GM21447 (cell line): Measurements from ENCODE around the gene SERPINA5.
"Not testable (repeated sequence)": the region's sequence is repeated elsewhere in the genome, so short reads cannot be mapped to it uniquely, and the experiment has no call there.

ENCODE experiments used
- ATAC-seq: cut with Tn5 transposase; IDR thresholded peaks from one replicate; pipeline ENCODE4 v1.9.1; 2021; ENCODE audit not compliant: unreplicated experiment

Gene SERPINA5

DNA sequence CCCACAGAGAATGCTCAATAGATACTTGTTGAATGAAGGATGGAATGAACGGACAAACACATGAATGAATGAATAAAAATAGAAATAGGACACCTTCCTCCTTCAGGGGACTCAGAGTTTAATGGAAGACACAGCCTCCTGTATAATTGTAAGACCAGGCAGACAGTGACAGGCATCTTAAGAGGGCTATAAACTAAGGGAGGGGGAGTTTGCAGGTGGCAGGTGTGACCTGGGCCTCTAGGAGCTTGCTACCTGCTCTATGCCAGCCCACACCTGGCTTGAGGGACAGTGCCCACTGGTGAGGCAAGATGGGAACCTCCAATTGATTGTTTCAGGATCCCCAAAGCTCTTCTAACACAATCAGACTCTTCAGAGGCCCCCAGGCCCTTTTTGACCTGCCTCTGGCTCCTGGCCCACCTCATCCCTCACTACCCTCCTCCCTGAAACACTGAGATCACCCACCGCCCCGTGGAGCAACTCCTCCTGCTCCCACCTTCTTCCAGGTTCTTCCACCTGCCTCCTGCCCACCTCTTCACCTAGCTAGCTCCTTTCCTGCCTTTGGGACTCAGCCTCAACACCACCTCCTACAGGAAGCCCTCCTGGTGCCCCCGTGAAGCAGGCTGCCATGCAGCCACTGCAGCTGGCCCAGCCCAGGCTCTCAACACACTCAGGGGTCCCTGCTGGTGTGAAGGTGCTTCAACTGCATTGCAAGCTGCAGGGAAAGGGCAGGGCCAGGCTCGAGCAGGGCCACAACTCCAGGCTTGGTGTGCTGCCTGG, 40.3 kb downstream of the SERPINA5 start:
- no peak for ATAC-seq

- ATAC-seq = no peak
Observed at GRCh38 chr14:94622653-94623421, 41.6 kb downstream of the SERPINA5 start.

DNA sequence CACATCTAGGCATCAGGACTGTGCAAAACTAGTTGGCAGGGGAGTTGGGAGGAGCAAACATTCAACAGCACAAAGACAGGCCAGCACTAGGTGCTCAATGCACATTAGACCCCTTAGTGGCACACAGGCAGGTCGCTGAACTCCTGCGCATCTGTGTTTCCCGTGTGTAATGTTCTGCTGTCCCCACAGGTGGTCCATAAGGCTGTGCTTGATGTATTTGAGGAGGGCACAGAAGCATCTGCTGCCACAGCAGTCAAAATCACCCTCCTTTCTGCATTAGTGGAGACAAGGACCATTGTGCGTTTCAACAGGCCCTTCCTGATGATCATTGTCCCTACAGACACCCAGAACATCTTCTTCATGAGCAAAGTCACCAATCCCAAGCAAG, 42.2 kb downstream of the SERPINA5 start:
- no peak for ATAC-seq

GRCh38 chr14:94623856-94624499, 42.8 kb downstream of the SERPINA5 start:
- no peak for ATAC-seq

DNA sequence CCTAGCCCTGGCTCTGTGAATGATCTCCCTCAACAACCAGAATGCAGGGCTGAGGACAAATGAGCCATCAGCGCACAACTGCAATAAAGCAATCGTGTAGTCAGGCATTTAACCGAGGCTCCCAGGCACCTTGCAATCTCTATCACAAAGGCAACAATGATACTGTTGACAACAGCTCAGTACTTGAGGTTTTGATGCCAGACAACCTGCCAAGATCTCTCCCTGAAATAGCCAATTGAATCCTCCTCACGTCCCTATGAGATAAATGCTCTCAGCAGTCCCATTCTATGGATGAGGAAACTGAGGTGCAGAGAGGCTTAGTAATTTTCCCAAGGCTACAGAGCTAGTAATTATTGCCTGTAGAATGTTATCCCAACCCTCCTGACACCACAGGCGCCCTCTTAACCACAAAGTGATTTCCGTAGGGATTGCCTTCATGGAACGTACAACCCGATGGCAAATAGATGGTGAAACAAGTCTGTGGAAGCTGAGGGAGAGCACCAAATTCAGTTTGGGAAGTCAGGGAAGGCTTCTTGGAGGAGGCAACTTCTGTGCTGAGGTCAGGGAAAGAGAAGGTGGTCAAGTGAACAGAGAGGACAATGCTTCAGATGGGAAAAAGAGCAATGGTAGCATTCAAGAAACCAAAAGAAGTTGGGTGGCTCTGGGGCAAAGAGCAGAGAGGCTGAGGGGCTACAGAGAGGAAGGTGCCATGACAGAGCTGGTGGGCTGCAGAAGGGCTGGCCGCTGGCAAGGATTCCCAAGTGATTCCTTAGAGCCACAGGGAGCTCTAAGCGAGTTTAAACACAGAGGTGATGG, 43.5 kb downstream of the SERPINA5 start:
- ATAC-seq = no peak

- ATAC-seq = no peak
Observed at GRCh38 chr14:94625353-94625635, 44.1 kb downstream of the SERPINA5 start.

DNA sequence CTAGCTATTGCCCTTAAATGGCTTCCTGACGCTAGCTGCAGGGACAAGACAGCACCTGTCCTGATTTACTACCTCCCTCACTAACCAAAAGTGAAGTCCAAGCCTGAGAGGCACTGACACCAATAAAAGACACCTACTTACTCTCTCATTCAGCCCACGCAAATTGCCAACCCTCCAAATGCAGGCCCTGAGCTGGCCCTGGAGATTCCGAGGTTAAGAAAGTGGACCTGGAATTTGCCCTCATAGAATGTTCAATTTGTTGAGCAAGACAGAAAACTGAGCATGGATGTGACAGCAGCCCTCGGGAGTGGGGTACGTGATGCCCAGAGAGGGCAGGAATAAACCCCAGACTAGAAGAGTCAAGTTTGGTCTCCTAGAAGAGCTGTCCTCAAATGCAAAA, 47.4 kb downstream of the SERPINA5 start:
- no peak for ATAC-seq

DNA sequence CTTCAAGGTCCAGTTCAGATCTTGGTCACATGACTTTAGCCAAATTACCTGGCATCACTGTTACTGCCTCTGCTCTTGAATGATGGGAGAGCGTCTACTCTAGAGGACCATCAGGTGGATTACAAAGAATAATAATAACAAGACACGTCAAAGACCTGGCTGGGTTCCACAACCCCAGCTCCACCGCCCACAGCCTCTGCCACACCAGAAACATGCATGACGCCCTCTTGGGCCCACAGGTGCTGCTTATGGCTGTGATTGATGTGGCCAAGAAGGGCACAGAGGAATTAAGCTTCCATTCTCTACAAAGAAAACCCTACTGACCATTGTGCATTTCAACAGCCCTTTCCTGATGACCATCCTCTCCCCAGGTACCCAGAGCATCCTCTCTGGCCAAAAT, 49.2 kb downstream of the SERPINA5 start:
- no peak for ATAC-seq

GRCh38 chr14:94631050-94631449, 49.8 kb downstream of the SERPINA5 start:
- ATAC-seq = no peak

DNA sequence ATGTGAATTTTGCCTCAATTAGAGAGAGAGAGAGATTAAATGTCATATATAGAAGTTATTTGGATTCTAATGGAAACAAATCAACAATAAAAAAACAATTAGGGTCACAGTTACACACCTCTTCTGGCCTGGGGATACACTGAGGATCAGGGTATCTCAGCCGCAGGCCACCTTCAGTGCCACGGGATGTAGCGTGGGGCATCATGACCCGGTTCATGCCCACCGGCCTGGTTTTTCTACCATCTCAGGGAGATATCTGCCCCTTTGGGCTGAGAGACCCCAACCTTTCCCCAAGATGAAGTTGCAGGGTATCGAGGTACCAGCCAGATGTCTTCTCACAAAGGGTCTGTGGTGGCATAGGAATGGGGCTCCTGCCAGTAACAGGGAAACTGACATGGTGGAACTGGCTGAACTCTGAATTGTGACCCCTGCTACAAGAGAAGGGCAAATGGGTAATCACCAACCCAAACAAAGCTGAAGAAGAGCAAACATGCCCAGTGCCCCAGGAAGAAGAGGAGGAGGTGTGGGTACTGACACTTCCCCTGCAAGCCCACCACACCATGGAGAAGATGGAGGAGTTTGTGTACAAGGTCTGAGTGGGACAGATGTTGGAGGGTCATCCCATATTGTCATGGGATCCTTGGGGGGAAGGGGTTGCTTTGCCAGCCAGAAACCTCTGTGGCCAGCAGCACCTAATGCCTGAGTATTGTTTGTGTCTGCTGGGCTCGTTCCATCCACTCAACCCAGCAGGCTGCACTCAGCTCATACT, 50.5 kb downstream of the SERPINA5 start:
- ATAC-seq = no peak

DNA sequence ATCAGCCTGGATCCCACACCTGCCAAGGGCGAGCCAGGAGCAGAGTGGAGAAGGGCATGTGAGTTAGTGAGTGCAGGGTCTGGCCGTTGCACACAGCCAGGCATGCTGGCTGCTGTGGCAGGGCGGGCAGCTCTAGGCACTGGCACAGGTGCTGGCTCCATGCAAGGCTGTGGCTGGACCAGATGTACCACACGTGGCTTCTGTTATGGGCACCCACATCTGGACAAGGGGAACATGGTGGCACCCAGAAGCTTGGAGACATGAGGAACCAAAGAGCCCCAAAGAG, 51.0 kb downstream of the SERPINA5 start:
- no peak for ATAC-seq

GRCh38 chr14:94633121-94633520, 51.9 kb downstream of the SERPINA5 start:
- ATAC-seq = no peak

DNA sequence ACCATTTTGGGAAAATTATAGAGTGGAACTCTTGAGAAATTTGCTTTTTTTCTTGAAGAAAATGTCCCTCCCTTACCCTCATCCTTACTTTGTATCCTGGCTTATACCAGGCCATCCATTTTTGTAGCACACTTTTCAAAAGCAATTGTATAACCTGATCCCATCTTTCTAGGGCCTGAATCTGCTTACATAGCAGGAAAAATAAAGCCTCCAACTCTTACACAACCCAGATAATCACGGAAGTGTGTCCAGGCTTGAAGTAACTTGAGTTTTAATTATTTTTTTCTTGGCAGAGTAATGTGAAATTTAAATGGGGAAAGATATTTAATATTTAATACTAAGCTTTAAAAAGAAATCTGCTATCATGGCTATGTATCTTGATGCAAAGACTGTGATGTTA, 53.9 kb downstream of the SERPINA5 start:
- no peak for ATAC-seq

DNA sequence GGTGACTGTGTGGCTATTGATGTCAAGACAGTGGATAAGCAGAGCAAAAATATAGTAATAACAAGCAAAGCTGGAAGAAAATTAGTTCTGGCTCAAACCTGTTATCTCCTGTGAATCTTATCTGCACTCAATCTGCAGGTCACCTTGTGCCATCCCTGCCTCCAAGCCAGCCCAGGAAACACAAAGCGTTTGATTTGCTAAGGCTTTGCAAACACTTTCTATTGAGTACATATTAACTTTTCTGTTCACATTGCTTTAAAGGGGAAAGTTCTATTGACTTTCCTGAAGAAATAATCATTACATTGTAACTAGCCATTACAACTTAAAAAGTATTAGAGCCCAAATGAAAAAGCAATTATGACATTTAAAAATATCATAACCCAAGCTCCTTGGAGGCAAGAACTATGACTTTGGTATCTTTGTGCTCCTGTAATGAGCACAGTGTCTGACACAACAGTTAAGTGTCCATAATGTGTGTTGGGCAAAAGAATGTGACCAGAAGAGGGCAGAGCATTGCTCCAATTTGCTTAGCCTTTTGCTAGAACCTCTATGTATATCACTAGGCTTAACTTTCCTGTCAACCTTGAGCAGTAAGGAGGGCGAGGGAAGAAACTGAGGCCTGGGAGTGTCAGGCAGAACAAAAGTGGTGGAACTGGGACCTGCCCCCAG, 55.7 kb downstream of the SERPINA5 start:
- ATAC-seq = no peak

- not testable (repeated sequence) for ATAC-seq
Observed at GRCh38 chr14:94637814-94638213, 56.6 kb downstream of the SERPINA5 start.

DNA sequence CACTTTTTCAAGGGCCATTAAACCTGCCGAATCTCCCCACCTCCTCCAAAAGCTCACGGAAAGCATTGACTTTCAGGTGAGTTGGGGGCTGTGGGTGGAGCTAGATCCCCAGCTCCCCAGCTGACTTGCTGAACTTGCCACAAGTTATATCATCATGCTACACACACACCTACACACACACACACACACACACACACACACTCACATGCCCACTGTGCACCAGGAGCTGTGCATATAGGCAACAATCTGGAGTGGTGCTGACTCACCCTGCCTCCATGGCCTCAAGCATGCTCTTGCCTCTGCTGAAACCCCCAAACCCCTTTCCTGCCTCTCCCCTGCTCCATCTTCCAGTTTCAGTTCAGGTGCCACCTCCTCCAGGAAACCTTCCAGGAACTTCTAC, 57.1 kb downstream of the SERPINA5 start:
- ATAC-seq = no peak

DNA sequence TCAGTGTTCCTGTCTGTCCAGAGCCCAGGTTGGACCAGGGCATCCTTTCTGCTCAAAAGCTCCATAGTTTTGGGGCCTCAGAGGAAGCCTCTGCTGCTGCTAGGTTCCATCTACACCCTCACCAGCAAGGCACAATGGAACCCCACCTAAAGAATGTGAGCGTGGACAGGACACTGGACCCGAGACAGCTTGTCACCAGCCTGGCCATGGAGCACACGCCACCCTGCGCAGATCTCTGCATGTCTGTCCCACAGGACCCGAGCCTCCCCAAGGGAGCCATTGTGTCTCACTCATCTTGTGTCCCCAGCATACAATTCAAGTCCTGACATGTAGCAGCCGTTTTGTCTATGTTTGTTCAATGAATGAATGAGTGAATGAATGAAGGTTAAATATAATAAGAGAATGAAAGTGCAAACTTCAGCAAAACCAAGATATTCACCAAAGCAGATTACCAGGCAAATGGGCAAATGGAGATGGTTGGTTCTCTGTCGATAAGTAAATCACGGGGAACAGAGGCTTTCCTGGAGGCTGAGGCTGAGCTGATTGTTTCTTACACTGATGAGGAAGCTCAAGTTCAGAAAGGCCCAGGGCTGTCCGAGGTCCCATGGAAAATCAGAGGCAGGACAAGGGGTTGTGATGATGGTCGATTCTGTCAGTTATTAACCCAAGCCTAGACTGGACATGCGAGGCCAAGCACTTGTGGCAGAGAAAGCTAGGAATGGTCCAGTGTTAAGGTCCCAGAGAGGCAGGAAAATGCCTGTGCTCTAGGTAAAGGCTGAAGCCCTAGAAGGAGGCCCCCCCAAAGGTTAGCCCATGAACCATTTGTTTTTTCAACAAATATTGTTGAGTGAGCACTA, 58.0 kb downstream of the SERPINA5 start:
- ATAC-seq = no peak

DNA sequence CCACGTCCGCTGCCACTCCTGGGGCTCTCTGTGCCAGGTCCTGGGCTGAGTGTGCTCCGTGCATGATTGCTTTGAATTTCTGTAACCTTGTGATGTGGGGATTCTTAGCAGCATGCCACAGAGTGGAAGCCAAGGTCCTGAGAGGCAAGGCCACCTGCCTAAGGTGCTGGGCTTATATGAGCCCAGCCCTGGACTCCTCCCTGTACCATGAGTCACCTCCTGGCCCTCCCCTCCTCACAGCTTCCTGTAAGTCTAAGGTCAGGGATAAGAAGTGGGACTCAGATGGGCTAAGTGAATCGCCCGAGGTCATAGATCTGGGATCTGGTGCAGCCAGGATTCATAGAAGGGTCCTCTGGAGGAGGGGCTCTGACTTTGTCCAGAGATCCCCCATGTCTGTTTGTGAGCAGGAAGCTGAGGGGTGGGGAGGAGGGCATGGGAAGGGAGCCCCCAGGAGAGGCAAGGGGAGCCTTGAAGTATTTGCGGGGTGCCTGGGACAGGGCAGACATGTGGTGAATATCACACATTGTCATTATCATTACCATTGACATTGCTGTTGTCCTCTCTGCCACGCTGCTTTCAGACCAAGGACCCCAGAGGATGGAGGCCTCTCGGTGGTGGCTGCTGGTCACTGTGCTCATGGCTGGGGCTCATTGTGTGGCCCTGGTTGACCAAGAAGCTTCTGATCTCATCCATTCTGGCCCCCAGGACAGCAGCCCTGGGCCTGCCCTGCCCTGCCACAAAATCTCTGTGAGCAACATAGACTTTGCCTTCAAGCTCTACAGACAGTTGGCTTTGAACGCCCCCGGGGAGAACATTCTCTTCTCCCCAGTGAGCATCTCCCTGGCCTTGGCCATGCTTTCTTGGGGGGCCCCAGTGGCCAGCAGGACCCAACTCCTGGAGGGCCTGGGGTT, 59.8 kb downstream of the SERPINA5 start:
- no peak for ATAC-seq

- no peak for ATAC-seq
Observed at GRCh38 chr14:94641632-94641955, 60.4 kb downstream of the SERPINA5 start.
